ENCODE data around the gene CD226. TPM values are rescaled to one million over a fixed set of nuclear protein-coding genes. Genes with fewer than 3 reads are reported as not detected.

The CD226 gene
- total RNA-seq, 4 donors from 2014 or later = 0.03 to 1.6 (median 0.22) TPM

DNA sequence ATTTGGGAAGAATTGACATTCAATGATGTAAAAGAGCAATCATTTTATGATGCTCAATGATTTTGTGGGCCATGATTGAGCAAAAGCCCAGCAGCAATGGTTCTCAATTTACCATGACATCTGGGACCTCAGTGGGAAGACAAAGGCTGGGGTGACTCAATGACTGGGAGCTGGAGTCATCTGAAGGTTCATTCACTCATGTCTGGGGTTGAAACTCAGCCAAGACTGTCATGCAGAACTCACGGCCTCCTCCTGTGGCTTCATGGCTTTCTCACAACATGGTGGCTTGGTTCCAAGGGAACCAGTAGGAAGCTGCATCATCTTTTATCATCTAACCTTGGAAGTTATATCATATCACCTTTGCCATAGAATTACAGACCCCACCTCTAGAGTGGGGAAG, 45.1 kb upstream of the CD226 start:
- DNase-seq = no peak
- in situ Hi-C loops (cut with MboI; ENCODE audit: low sequenced_read_pairs in 4 of 4) = no loop called here
- no peak overlapping the region for H3K27ac ChIP-seq
- H3K9me3 ChIP-seq = no peaks in the 10 kb centered on the region
- TF ChIP-seq POLR2A (IDR thresholded peaks at IDR 0.05) = no peak
- TF ChIP-seq, protein P1, sequence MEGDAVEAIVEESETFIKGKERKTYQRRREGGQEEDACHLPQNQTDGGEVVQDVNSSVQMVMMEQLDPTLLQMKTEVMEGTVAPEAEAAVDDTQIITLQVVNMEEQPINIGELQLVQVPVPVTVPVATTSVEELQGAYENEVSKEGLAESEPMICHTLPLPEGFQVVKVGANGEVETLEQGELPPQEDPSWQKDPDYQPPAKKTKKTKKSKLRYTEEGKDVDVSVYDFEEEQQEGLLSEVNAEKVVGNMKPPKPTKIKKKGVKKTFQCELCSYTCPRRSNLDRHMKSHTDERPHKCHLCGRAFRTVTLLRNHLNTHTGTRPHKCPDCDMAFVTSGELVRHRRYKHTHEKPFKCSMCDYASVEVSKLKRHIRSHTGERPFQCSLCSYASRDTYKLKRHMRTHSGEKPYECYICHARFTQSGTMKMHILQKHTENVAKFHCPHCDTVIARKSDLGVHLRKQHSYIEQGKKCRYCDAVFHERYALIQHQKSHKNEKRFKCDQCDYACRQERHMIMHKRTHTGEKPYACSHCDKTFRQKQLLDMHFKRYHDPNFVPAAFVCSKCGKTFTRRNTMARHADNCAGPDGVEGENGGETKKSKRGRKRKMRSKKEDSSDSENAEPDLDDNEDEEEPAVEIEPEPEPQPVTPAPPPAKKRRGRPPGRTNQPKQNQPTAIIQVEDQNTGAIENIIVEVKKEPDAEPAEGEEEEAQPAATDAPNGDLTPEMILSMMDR (IDR thresholded peaks at IDR 0.05 in 4 of 5, conservative IDR thresholded peaks at IDR 0.05 in 1 of 5) = no peak
- no peaks in the 10 kb centered on the region for H3K27me3 ChIP-seq
- peaks cover 0 to 6% of the 10 kb centered on the region in 2 donors for H3K36me3 ChIP-seq
- no peaks in the 10 kb centered on the region for H3K4me1 ChIP-seq
- intact Hi-C loops (cut with DNase I; ENCODE audit: low total_unique reads) = no loop called here
- no peak overlapping the region for H3K4me3 ChIP-seq
- no peak for ATAC-seq

DNA sequence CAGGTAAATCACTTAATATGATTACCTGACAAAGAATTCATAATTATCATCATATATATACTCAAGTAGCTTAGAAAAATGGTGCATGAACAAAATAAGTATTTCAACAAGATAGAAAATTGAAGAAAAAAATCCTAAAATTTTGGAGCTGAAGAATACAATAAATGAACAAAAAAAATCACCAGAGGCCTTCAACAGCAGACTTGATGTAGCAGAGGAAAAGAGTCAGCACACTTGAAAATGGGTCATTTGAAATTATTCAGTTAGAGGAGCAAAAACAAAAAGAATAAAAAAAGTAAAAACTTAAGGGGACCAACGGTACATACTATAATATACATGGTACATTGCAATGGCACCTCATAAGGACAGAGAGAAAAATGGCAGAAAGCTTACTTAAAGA, 40.2 kb upstream of the CD226 start:
- Histone ChIP-seq H3K27me3 (no peaks in the 10 kb centered on the region), H3K27ac (no peak overlapping the region), H3K4me3 (no peak overlapping the region), H3K9me3 (no peaks in the 10 kb centered on the region), H3K36me3 (no peaks in the 10 kb centered on the region), H3K4me1 (no peaks in the 10 kb centered on the region)
- no peak for ATAC-seq
- in situ Hi-C loops (cut with MboI; ENCODE audit: low sequenced_read_pairs in 4 of 4) = no loop called here
- intact Hi-C loops (cut with DNase I; ENCODE audit: low total_unique reads) = no loop called here
- TF ChIP-seq POLR2A (IDR thresholded peaks at IDR 0.05) = no peak
- TF ChIP-seq, protein P1 (IDR thresholded peaks at IDR 0.05 in 4 of 5, conservative IDR thresholded peaks at IDR 0.05 in 1 of 5) = no peak
- no peak for DNase-seq

DNA sequence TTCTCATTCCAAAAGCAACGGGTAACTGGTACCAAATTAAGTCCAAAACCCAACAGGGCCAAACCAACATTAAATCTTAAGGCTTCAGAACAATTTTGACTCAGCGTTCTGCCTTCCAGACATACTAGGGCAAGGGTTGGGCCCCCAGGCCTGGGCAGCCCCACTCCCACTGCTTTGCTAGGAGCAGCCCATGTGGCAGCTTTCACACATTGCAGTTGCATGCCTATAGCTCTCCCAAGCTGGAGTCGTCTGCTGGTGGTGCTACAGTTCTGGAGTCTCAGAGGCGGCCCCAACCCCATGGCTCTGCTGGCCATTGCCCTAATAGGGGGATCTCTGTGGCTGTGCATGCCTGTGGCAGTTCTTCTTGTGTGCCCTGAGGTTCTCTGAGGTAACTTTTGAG, 37.6 kb upstream of the CD226 start:
- DNase-seq (no peak), ATAC-seq (no peak)
- intact Hi-C loops (cut with DNase I; ENCODE audit: low total_unique reads) (no loop called here), in situ Hi-C loops (cut with MboI; ENCODE audit: low sequenced_read_pairs in 4 of 4) (no loop called here)
- no peaks in the 10 kb centered on the region for H3K27me3 ChIP-seq
- H3K36me3 ChIP-seq = no peaks in the 10 kb centered on the region
- H3K27ac ChIP-seq = no peak overlapping the region
- TF ChIP-seq POLR2A (IDR thresholded peaks at IDR 0.05) = no peak
- TF ChIP-seq, protein P1 (IDR thresholded peaks at IDR 0.05 in 4 of 5, conservative IDR thresholded peaks at IDR 0.05 in 1 of 5) = no peak
- H3K4me3 ChIP-seq = no peak overlapping the region
- no peaks in the 10 kb centered on the region for H3K4me1 ChIP-seq
- H3K9me3 ChIP-seq = no peaks in the 10 kb centered on the region

DNA sequence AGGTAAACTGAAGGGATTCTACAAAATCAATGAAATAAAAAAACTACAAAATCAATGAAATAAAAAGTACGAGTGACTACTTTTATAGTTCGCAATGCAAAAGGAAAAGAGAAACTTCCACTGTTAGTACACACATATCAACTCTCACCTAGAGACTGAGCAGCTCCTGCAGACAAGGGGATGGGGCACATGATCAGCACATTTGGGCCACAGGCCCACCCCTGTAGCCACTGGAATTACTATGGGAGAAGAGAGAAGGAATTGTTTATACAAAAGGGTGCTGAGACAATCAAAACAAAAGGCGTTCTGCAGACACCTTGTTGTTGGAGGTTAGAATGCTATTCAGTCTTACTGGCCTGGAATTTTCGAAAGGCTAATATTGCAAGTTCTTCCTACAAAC, 34.7 kb upstream of the CD226 start:
- intact Hi-C loops (cut with DNase I; ENCODE audit: low total_unique reads) = no loop called here
- no peak for DNase-seq
- no peaks in the 10 kb centered on the region for H3K9me3 ChIP-seq
- no peak overlapping the region for H3K4me3 ChIP-seq
- H3K36me3 ChIP-seq = no peaks in the 10 kb centered on the region
- TF ChIP-seq, protein P1 (IDR thresholded peaks at IDR 0.05 in 4 of 5, conservative IDR thresholded peaks at IDR 0.05 in 1 of 5) = no peak
- TF ChIP-seq POLR2A (IDR thresholded peaks at IDR 0.05) = no peak
- no peaks in the 10 kb centered on the region for H3K27me3 ChIP-seq
- no peak overlapping the region for H3K27ac ChIP-seq
- in situ Hi-C loops (cut with MboI; ENCODE audit: low sequenced_read_pairs in 4 of 4) = no loop called here
- ATAC-seq = no peak
- no peaks in the 10 kb centered on the region for H3K4me1 ChIP-seq

DNA sequence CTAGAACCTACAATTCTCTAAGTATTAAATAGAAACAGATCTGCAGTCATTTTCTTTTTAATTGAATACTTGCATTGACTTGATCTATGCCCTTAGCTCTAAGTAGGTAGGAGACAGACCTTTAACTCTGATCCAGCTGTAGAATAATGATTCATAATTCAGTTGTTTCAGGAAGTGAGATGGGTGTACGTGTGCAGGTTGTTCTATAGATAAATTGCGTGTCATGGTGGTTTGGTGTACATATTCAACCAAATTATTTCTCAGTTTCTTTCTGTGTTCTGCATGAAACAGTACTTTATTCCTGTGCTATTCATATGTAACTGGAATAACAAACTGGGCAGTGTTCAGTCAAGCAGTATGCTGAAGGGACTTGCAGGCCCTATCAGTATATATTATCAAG, 34.3 kb upstream of the CD226 start:
- no peaks in the 10 kb centered on the region for H3K27me3 ChIP-seq
- H3K9me3 ChIP-seq = no peaks in the 10 kb centered on the region
- DNase-seq = no peak
- in situ Hi-C loops (cut with MboI; ENCODE audit: low sequenced_read_pairs in 4 of 4) (no loop called here), intact Hi-C loops (cut with DNase I; ENCODE audit: low total_unique reads) (no loop called here)
- no peaks in the 10 kb centered on the region for H3K4me1 ChIP-seq
- no peaks in the 10 kb centered on the region for H3K36me3 ChIP-seq
- H3K4me3 ChIP-seq = no peak overlapping the region
- no peak for ATAC-seq
- TF ChIP-seq, protein P1 (IDR thresholded peaks at IDR 0.05 in 4 of 5, conservative IDR thresholded peaks at IDR 0.05 in 1 of 5) = no peak
- TF ChIP-seq POLR2A (IDR thresholded peaks at IDR 0.05) = no peak
- H3K27ac ChIP-seq = no peak overlapping the region

All from gastrocnemius medialis (tissue), 4 donors.